ENCODE data around the gene FAM180A.

- TF ChIP-seq POLR2A (IDR thresholded peaks at IDR 0.05) (no peak), CTCF (IDR thresholded peaks at IDR 0.05 in 4 of 5, conservative IDR thresholded peaks at IDR 0.05 in 1 of 5) (no peak)
Measured at GRCh38 chr7:135761751-135762488, 13.3 kb upstream of the FAM180A start.

All from gastrocnemius medialis (tissue), 4 donors.